Esophagus muscularis mucosa (tissue), 3 donors: ENCODE measurements around the gene LMF1.

Experiments
- CTCF ChIP-seq, 3 experiments: fragments of 200-600 bp in 2 of 3; fragments of 450-650 bp in 1 of 3; sonication (generic) in 2 of 3; IDR thresholded peaks; one replicate each; pipeline ENCODE4 v1.5.1; 2017 to 2019; ENCODE audit warnings: antibody characterized with exemption in 3 of 3, mild to moderate bottlenecking in 2 of 3, moderate library complexity in 1 of 3
- POLR2A ChIP-seq: fragments of 450-650 bp; IDR thresholded peaks from one replicate; pipeline ENCODE4 v1.6.1; 2017; ENCODE audit warnings: antibody characterized with exemption, moderate library complexity, mild to moderate bottlenecking, low read depth

GRCh38 chr16:928526-928925 is 42.3 kb downstream of the LMF1 start:
- TF ChIP-seq CTCF (IDR thresholded peaks at IDR 0.05) (no peak), POLR2A (no peak)
